H1 (cell line): ENCODE measurements around the gene ACTG1. TPM values are rescaled to one million over a fixed set of nuclear protein-coding genes. Genes with fewer than 3 reads are reported as not detected.

Source experiments
- CTCF ChIA-PET: fragments of 300-600 bp; sonication (Branson Sonifier 250); formaldehyde crosslinking; loops from one replicate; lab custom pipeline; 2021; ENCODE audit not compliant: partially characterized antibody; lab: Charles Lee
- POLR2A ChIA-PET: fragments of 300-600 bp; sonication (Branson Sonifier 250); formaldehyde crosslinking; loops from one replicate; lab custom pipeline; 2021; ENCODE audit warnings: inconsistent platforms; ENCODE audit not compliant: partially characterized antibody; lab: Charles Lee
- DNase-seq, 2 experiments: peaks; one replicate each; pipeline versions ENCODE4 v3.0.0 to v3.0.0-alpha.2; 2010 to 2022; ENCODE audit warnings: low spot score in 2 of 2, low read depth in 1 of 2, mixed read lengths in 1 of 2
- FAIRE-seq: peaks from 2 replicates; lab custom pipeline; 2011; peaks lifted over from hg19 to GRCh38; lab: Jason Lieb, UNC
- H2AFZ ChIP-seq: 2 replicates; pipeline ENCODE4 v1.8.1; 2012; ENCODE audit warnings: low read length, inconsistent platforms
- H2AK5ac ChIP-seq: 2 replicates; pipeline ENCODE4 v1.6.1; 2013; ENCODE audit warnings: low read depth, low read length
- H2BK120ac ChIP-seq: replicated peaks from 2 replicates; pipeline ENCODE3; 2013; ENCODE audit warnings: low read depth, low read length, inconsistent platforms
- H2BK12ac ChIP-seq: 2 replicates; pipeline ENCODE4 v1.6.1; 2013; ENCODE audit warnings: low read depth, low read length
- H2BK15ac ChIP-seq: 2 replicates; pipeline ENCODE4 v1.6.1; 2013; ENCODE audit warnings: low read length
- H2BK20ac ChIP-seq: 2 replicates; pipeline ENCODE4 v1.6.1; 2013; ENCODE audit warnings: low read length
- H2BK5ac ChIP-seq: 2 replicates; pipeline ENCODE4 v1.6.1; 2013; ENCODE audit warnings: low read depth, low read length
- H3K14ac ChIP-seq: 2 replicates; pipeline ENCODE4 v1.6.1; 2013; ENCODE audit warnings: inconsistent platforms; ENCODE audit not compliant: insufficient read length
- H3K18ac ChIP-seq: 2 replicates; pipeline ENCODE4 v1.6.1; 2013; ENCODE audit warnings: low read length; ENCODE audit errors: extremely low read depth
- H3K23ac ChIP-seq: 2 replicates; pipeline ENCODE4 v1.6.1; 2013; ENCODE audit warnings: inconsistent platforms; ENCODE audit not compliant: insufficient read length
- H3K23me2 ChIP-seq: 2 replicates; pipeline ENCODE4 v1.6.1; 2013; ENCODE audit warnings: low read depth, low read length
- H3K27ac ChIP-seq: 2 replicates; pipeline ENCODE4 v1.6.1; 2011; ENCODE audit warnings: low read depth, low read length, inconsistent platforms
- H3K27me3 ChIP-seq, 4 experiments: replicated peaks in 1 of 4; 1 replicate in 1 of 4; 2 replicates in 3 of 4; pipeline versions ENCODE4 v1.6.1 to v1.8.1; 2011 to 2013; ENCODE audit warnings: low read length in 3 of 4, mild to moderate bottlenecking in 3 of 4, inconsistent platforms in 2 of 4, mixed read lengths in 2 of 4, moderate library complexity in 1 of 4; ENCODE audit not compliant: control insufficient read depth in 3 of 4, insufficient read depth in 3 of 4; ENCODE audit errors: extremely low read depth in 1 of 4
- H3K36me3 ChIP-seq, 4 experiments: 2 replicates each; pipeline versions ENCODE4 v1.6.1 to v1.8.1; 2011 to 2013; ENCODE audit warnings: mild to moderate bottlenecking in 4 of 4, low read length in 3 of 4, moderate library complexity in 2 of 4, control low read depth in 1 of 4, inconsistent platforms in 1 of 4; ENCODE audit not compliant: insufficient read depth in 4 of 4, control insufficient read depth in 2 of 4
- H3K4ac ChIP-seq: replicated peaks from 2 replicates; pipeline ENCODE3; 2013; ENCODE audit warnings: low read length, low read depth, mixed read lengths, inconsistent platforms; ENCODE audit not compliant: insufficient read length
- H3K4me1 ChIP-seq, 4 experiments: replicated peaks in 1 of 4; 1 replicate in 1 of 4; 2 replicates in 3 of 4; pipeline versions ENCODE4 v1.6.1 to v1.8.1; 2011 to 2013; ENCODE audit warnings: low read length in 3 of 4, inconsistent platforms in 2 of 4, mixed read lengths in 1 of 4; ENCODE audit not compliant: insufficient read depth in 4 of 4, control insufficient read depth in 3 of 4
- H3K4me2 ChIP-seq, 2 experiments: 2 replicates each; pipeline versions ENCODE4 v1.6.1 to v1.8.1; 2011 to 2013; ENCODE audit warnings: low read depth in 2 of 2, low read length in 2 of 2, control low read depth in 1 of 2, inconsistent platforms in 1 of 2, mild to moderate bottlenecking in 1 of 2; ENCODE audit not compliant: insufficient read depth in 1 of 2
- H3K4me3 ChIP-seq, 4 experiments: fragments of 200-600, 300-600 bp in 1 of 4; sonication (generic), shearing (Covaris generic), sonication (Bioruptor Twin) in 1 of 4; 2 replicates each; pipeline versions ENCODE4 v1.5.1 to v1.8.1; 2011 to 2016; ENCODE audit warnings: low read length in 4 of 4, low read depth in 3 of 4, control low read depth in 2 of 4, inconsistent platforms in 2 of 4, mild to moderate bottlenecking in 2 of 4, mixed read lengths in 1 of 4, moderate library complexity in 1 of 4; ENCODE audit not compliant: insufficient read depth in 2 of 4; ENCODE audit errors: extremely low read depth in 1 of 4
- H3K56ac ChIP-seq: replicated peaks from 2 replicates; pipeline ENCODE3; 2013; ENCODE audit warnings: low read depth, mild to moderate bottlenecking, mixed read lengths, low read length, inconsistent platforms; ENCODE audit not compliant: insufficient read length
- H3K79me1 ChIP-seq: 2 replicates; pipeline ENCODE4 v1.6.1; 2013; ENCODE audit warnings: low read depth, low read length, control low read depth
- H3K79me2 ChIP-seq, 2 experiments: 2 replicates each; pipeline versions ENCODE4 v1.6.1 to v1.8.1; 2012 to 2013; ENCODE audit warnings: low read length in 2 of 2, mild to moderate bottlenecking in 2 of 2, inconsistent platforms in 1 of 2; ENCODE audit not compliant: insufficient read depth in 2 of 2, control insufficient read depth in 1 of 2
- H3K9ac ChIP-seq, 4 experiments: replicated peaks in 1 of 4; 1 replicate in 1 of 4; 2 replicates in 3 of 4; pipeline versions ENCODE4 v1.6.1 to v1.8.1; 2011 to 2013; ENCODE audit warnings: low read depth in 3 of 4, low read length in 3 of 4, control low read depth in 2 of 4, mild to moderate bottlenecking in 2 of 4, moderate library complexity in 2 of 4, inconsistent platforms in 1 of 4; ENCODE audit errors: extremely low read depth in 1 of 4
- H3K9me3 ChIP-seq, 2 experiments: 2 replicates each; pipeline versions ENCODE4 v1.6.1 to v1.8.1; 2012 to 2013; ENCODE audit warnings: mild to moderate bottlenecking in 2 of 2, moderate library complexity in 2 of 2, control low read depth in 1 of 2, inconsistent platforms in 1 of 2, low read depth in 1 of 2, low read length in 1 of 2, mixed read lengths in 1 of 2; ENCODE audit not compliant: insufficient read depth in 2 of 2
- H4K20me1 ChIP-seq, 2 experiments: replicated peaks in 1 of 2; 2 replicates each; pipeline versions ENCODE3 to v1.8.1; 2011 to 2013; ENCODE audit warnings: inconsistent platforms in 2 of 2, low read length in 2 of 2, mild to moderate bottlenecking in 1 of 2; ENCODE audit not compliant: insufficient read depth in 2 of 2, control insufficient read depth in 1 of 2
- H4K5ac ChIP-seq: 2 replicates; pipeline ENCODE4 v1.6.1; 2013; ENCODE audit warnings: low read length, low read depth, mixed read lengths, inconsistent platforms; ENCODE audit not compliant: insufficient read length
- H4K8ac ChIP-seq: 2 replicates; pipeline ENCODE4 v1.8.0; 2013; ENCODE audit warnings: mild to moderate bottlenecking, moderate library complexity, low read length, inconsistent platforms; ENCODE audit not compliant: insufficient read depth; ENCODE audit errors: extremely low read depth
- H4K91ac ChIP-seq: replicated peaks from 2 replicates; pipeline ENCODE3; 2013; ENCODE audit warnings: low read length, mixed read lengths, inconsistent platforms; ENCODE audit not compliant: insufficient read length
- BRCA1 ChIP-seq: IDR thresholded peaks from 2 replicates; pipeline ENCODE4 v1.6.1; 2012; ENCODE audit warnings: low read depth, low read length, improper control_type of control experiment
- GABPA ChIP-seq: IDR thresholded peaks from 2 replicates; pipeline ENCODE4 v1.6.1; 2011; ENCODE audit warnings: mild to moderate bottlenecking, low read length, moderate library complexity, borderline replicate concordance; ENCODE audit not compliant: insufficient read depth
- JUND ChIP-seq: IDR thresholded peaks from 2 replicates; pipeline ENCODE4 v1.6.1; 2011; ENCODE audit warnings: mild to moderate bottlenecking, improper control_type of control experiment, low read length
- POLR2A ChIP-seq, 2 experiments: IDR thresholded peaks; 1 replicate in 1 of 2; 2 replicates in 1 of 2; pipeline ENCODE4 v1.6.1; 2011; ENCODE audit warnings: low read depth in 2 of 2, low read length in 2 of 2, mild to moderate bottlenecking in 2 of 2; ENCODE audit errors: control extremely low read depth in 1 of 2
- POLR2AphosphoS5 ChIP-seq: IDR thresholded peaks from 2 replicates; pipeline ENCODE4 v1.6.1; 2011; ENCODE audit warnings: low read depth, low read length
- RXRA ChIP-seq: IDR thresholded peaks from 2 replicates; pipeline ENCODE4 v1.6.1; 2011; ENCODE audit warnings: low read depth, mild to moderate bottlenecking, low read length, moderate library complexity; ENCODE audit not compliant: insufficient read depth
- SP1 ChIP-seq: IDR thresholded peaks from 2 replicates; pipeline ENCODE4 v1.6.1; 2011; ENCODE audit warnings: low read depth, low read length
- SP2 ChIP-seq: IDR thresholded peaks from 2 replicates; pipeline ENCODE4 v1.6.1; 2012; ENCODE audit warnings: mild to moderate bottlenecking, low read length, inconsistent platforms
- SP4 ChIP-seq: IDR thresholded peaks from 2 replicates; pipeline ENCODE4 v1.6.1; 2012; ENCODE audit warnings: low read length, inconsistent platforms
- TBP ChIP-seq: IDR thresholded peaks from 2 replicates; pipeline ENCODE4 v1.6.1; 2011; ENCODE audit warnings: low read depth, low read length, improper control_type of control experiment
- WGBS, 2 experiments: shearing (Covaris generic) in 1 of 2; methylation state at CpG; one replicate each; pipeline versions ENCODE4 v1.1.6 to v1.1.7; 2013 to 2015; ENCODE audit warnings: low lambda C conversion rate in 2 of 2, mixed read lengths in 2 of 2, inconsistent platforms in 1 of 2, low coverage in 1 of 2, missing lambda C conversion rate in 1 of 2; ENCODE audit not compliant: insufficient replicate concordance in 2 of 2, insufficient coverage in 1 of 2, insufficient read length in 1 of 2; ENCODE audit errors: extremely low coverage in 1 of 2, missing lambda C conversion rate in 1 of 2; 5-methylcytosine and 5-hydroxymethylcytosine counted together
- polyA plus RNA-seq, 7 experiments: library from polyadenylated mRNA; depleted of rRNA in 3 of 7; stranded (reverse) in 5 of 7; unstranded in 2 of 7; fragments of >200 nt in 5 of 7; fragments of 200-250 nt in 2 of 7; gene quantifications; 1 replicate in 5 of 7; 2 replicates in 1 of 7; 4 replicates in 1 of 7; pipeline versions ENCODE4 v1.2.1 to v1.2.3, GENCODE V29; 2011 to 2013; ENCODE audit warnings: missing spikeins in 2 of 7, mixed read lengths in 2 of 7
- total RNA-seq: library from RNA; stranded (reverse); fragmentation: NEBNext Ultra II Directional; extraction: Animal tissue kit (Norgen Biotek cat#: 25700); gene quantifications from 2 replicates; pipeline ENCODE4 v1.2.1, GENCODE V29; 2021
- TF ChIP-seq, protein P1 (sequence below): IDR thresholded peaks from 2 replicates; pipeline ENCODE4 v1.6.1; 2011; ENCODE audit warnings: low read length, improper control_type of control experiment
- TF ChIP-seq, protein P2 (sequence below): IDR thresholded peaks from 2 replicates; pipeline ENCODE4 v1.6.1; 2012; ENCODE audit warnings: inconsistent platforms

The ACTG1 gene
- total and polyA plus RNA-seq, 2 of the 8 experiments (the other 6 are each of a cell fraction or from before 2014, with no cell fraction given): 3,535 to 5,010 TPM

DNA sequence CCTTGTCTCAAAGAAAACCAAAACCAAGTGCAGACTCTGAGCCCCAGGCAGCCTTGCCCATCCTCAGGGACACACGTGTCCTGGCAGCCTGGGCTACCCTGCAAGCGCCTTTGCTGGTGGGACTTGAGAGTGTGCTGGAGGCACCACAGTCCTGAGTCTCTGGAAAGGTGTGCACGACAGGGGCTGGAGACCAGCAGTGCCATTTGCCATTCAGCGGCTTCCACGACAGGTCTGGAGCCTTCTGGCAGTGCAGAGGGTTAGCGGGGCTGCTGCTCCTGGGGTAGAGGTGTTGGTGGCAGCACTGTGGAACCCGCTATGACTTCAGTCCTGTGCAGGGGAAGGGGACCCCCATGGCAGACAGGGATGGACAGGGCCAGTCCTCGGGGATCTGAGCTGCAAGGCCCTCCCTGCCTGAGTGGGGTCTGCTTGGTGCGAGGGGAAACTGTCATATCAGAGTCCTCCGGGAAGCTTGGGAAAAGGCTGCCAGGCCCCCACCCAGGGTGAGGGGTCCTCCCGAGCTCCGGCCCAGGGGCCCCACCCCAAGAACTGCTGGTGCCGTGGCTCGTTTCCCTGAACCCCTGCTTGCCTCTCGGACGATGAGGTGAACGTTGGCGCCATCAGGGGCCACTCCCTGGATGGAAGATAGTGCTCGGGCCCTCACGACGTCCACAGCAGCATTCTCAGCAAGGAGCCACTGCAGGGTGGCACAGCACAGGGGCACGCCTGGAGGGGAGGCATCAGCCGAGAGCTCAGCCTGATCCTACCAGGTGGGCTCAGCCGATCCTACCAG lies 32.8 kb upstream of the ACTG1 start:
- H2BK120ac ChIP-seq: no peak overlapping the region
- H3K23ac ChIP-seq: no peak overlapping the region
- no peak overlapping the region for H2BK12ac ChIP-seq
- H4K91ac ChIP-seq: no peak overlapping the region
- no peak overlapping the region for H3K4me2 ChIP-seq
- no peaks in the 10 kb centered on the region for H3K23me2 ChIP-seq
- peaks cover 4% of the 10 kb centered on the region; the same call in 1 of the 2 replicates for H3K79me1 ChIP-seq
- ChIA-PET CTCF (interaction anchor here (0.8 to 1.3 kb wide), 3 partner anchors 9 to 293 kb away, joined by 3 read pairs; no protein-coding TSS in a partner anchor), POLR2A (interaction anchor here (0.6 to 1.5 kb wide), 4 partner anchors 7 to 75 kb away, joined by 3 to 4 read pairs (median 3); no protein-coding TSS in a partner anchor)
- 0 out of 4 replicates have a peak, but pooled peaks cover 0 to 2% of the 10 kb centered on the region in 2 experiments for H3K79me2 ChIP-seq
- H2AFZ ChIP-seq: no peak overlapping the region
- H3K9ac ChIP-seq: no peak overlapping the region
- H4K20me1 ChIP-seq: peaks cover 0 to 22% of the 10 kb centered on the region in 2 experiments
- no peak overlapping the region for H3K4ac ChIP-seq
- peaks cover 2 to 37% (median 27%) of the 10 kb centered on the region in 4 experiments; a peak in 7 of 8 replicates for H3K36me3 ChIP-seq
- no peak overlapping the region for H2BK20ac ChIP-seq
- no peak overlapping the region for H3K56ac ChIP-seq
- FAIRE-seq: no peak
- 86% methylated on average over 24 of the region's 24 CpGs; no CpG with 5 or more reads in 1 of the 2 experiments for WGBS, 2 experiments
- H3K27ac ChIP-seq: no peak overlapping the region
- no peak overlapping the region for H4K5ac ChIP-seq
- H3K27me3 ChIP-seq: no peaks in the 10 kb centered on the region
- no peak overlapping the region for H3K14ac ChIP-seq
- DNase-seq: no peak
- no peak overlapping the region for H3K4me3 ChIP-seq
- no peak overlapping the region for H4K8ac ChIP-seq
- H2BK15ac ChIP-seq: no peak overlapping the region
- no peaks in the 10 kb centered on the region for H3K9me3 ChIP-seq
- H3K4me1 ChIP-seq: no peaks in the 10 kb centered on the region
- no peak overlapping the region for H2BK5ac ChIP-seq
- no peak overlapping the region for H2AK5ac ChIP-seq
- H3K18ac ChIP-seq: no peak overlapping the region
- TF ChIP-seq SP1 (no peak), RXRA (no peak), SP2 (no peak), JUND (no peak), BRCA1 (no peak), SP4 (no peak), POLR2AphosphoS5 (no peak), GABPA (no peak), POLR2A (IDR thresholded peaks at IDR 0.05; ENCODE audit: control extremely low read depth in 1 of 2, low read depth in 2 of 2, low read length in 2 of 2) (no peak), TBP (no peak)
- TF ChIP-seq, protein P1, sequence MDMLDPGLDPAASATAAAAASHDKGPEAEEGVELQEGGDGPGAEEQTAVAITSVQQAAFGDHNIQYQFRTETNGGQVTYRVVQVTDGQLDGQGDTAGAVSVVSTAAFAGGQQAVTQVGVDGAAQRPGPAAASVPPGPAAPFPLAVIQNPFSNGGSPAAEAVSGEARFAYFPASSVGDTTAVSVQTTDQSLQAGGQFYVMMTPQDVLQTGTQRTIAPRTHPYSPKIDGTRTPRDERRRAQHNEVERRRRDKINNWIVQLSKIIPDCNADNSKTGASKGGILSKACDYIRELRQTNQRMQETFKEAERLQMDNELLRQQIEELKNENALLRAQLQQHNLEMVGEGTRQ: no peak
- TF ChIP-seq, protein P2, sequence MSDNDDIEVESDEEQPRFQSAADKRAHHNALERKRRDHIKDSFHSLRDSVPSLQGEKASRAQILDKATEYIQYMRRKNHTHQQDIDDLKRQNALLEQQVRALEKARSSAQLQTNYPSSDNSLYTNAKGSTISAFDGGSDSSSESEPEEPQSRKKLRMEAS: no peak
